BJ (cell line): ENCODE measurements around the gene OR8J3. TPM values are rescaled to one million over a fixed set of nuclear protein-coding genes. Genes with fewer than 3 reads are reported as not detected.

Source experiments
- CTCF ChIA-PET: fragments of 350-600 bp; formaldehyde crosslinking; extraction: SDS; loops from one replicate; lab custom pipeline; 2021; ENCODE audit warnings: antibody characterized with exemption, inconsistent platforms; lab: Yijun Ruan, JAX
- POLR2A ChIA-PET: fragments of 300-600 bp; sonication (Branson Sonifier 250); formaldehyde crosslinking; extraction: SDS; loops from one replicate; lab custom pipeline; 2021; ENCODE audit warnings: antibody characterized with exemption; lab: Charles Lee
- DNase-seq: peaks from one replicate; pipeline ENCODE4 v3.0.0-alpha.2; 2011; ENCODE audit warnings: low read depth
- H3K27me3 ChIP-seq: 2 replicates; pipeline ENCODE4 v1.6.0; 2011; ENCODE audit warnings: low read length; ENCODE audit not compliant: control insufficient read depth, insufficient read depth
- H3K36me3 ChIP-seq: 2 replicates; pipeline ENCODE4 v1.5.1; 2011; ENCODE audit warnings: low read length; ENCODE audit not compliant: control insufficient read depth, insufficient read depth
- H3K4me3 ChIP-seq: 2 replicates; pipeline ENCODE4 v1.5.1; 2011; ENCODE audit warnings: low read depth, mild to moderate bottlenecking, control low read depth, low read length
- CTCF ChIP-seq: IDR thresholded peaks from 2 replicates; pipeline ENCODE4 v1.5.1; 2011; ENCODE audit warnings: low read depth, mild to moderate bottlenecking, control low read depth, inconsistent platforms, low read length, moderate library complexity; ENCODE audit not compliant: insufficient read depth
- polyA plus RNA-seq: library from polyadenylated mRNA; depleted of rRNA; stranded (reverse); fragments of >200 nt; gene quantifications from 2 replicates; pipeline ENCODE4 v1.2.3, GENCODE V29; 2011; rRNA removed
- small RNA-seq: library from RNA; depleted of rRNA; stranded (forward); fragments of <200 nt; gene quantifications from one replicate; pipeline ENCODE3, GENCODE V24; 2012; ENCODE audit warnings: low replicate concordance, low read depth; ENCODE audit not compliant: insufficient read length

The OR8J3 gene
- polyA plus RNA-seq, 1 experiment: not detected

GRCh38 chr11:56103210-56103737 lies 36.7 kb downstream of the OR8J3 start, which contains the start of gene OR8H2:
Gene OR8H2 (plus strand): TSS chr11:56103687. CDS start chr11:56105043, 1,356 bp downstream.
- CTCF ChIA-PET: no interaction called here

GRCh38 chr11:56093008-56093407 lies 47.0 kb downstream of the OR8J3 start, which contains the start of gene OR8I2:
Gene OR8I2 (plus strand): TSS chr11:56093308. CDS start chr11:56093308, 0 bp downstream.
- ChIA-PET CTCF (no interaction called here), POLR2A (no interaction called here)
- H3K36me3 ChIP-seq: no peaks in the 10 kb centered on the region
- no peaks in the 10 kb centered on the region for H3K27me3 ChIP-seq
- no peak for TF ChIP-seq CTCF
- no peak within 1 kb of the TSS for H3K4me3 ChIP-seq
- DNase-seq: no peak

More at GRCh38 chr11:56103210-56103737, 36.7 kb downstream of the OR8J3 start, which contains the start of gene OR8H2:
- Histone ChIP-seq H3K4me3 (no peak within 1 kb of the TSS), H3K27me3 (no peaks in the 10 kb centered on the region), H3K36me3 (no peaks in the 10 kb centered on the region)
- POLR2A ChIA-PET: no interaction called here
- TF ChIP-seq CTCF: no peak
- no peak for DNase-seq

- ChIA-PET CTCF (no interaction called here), POLR2A (no interaction called here)
- Histone ChIP-seq H3K4me3 (no peak overlapping the region), H3K36me3 (no peaks in the 10 kb centered on the region), H3K27me3 (no peaks in the 10 kb centered on the region)
- DNase-seq: no peak
- no peak for TF ChIP-seq CTCF
Measured at GRCh38 chr11:56089697-56090096, 50.3 kb downstream of the OR8J3 start.

Small RNA genes lying within 50 kb of the gene (small RNA-seq; reads per million reads assigned to genes)
- not detected for gene OR8I4P

Other genes starting within 250 kb of the OR8J3 start
- gene OR5W2, start 225.6 kb downstream of the OR8J3 start, polyA plus RNA-seq: not detected in 2 replicates
- not detected in 2 replicates for gene OR5I1, start 203.8 kb downstream of the OR8J3 start, polyA plus RNA-seq
- gene OR10AG1, start 170.3 kb downstream of the OR8J3 start, polyA plus RNA-seq: not detected in 2 replicates
- not detected in 2 replicates for gene OR5F1, start 145.6 kb downstream of the OR8J3 start, polyA plus RNA-seq
- not detected in 2 replicates for gene OR5AS1, start 112.5 kb downstream of the OR8J3 start, polyA plus RNA-seq
- not detected in 2 replicates for gene OR8I2, start 46.9 kb downstream of the OR8J3 start, polyA plus RNA-seq
- gene OR8H2, start 36.5 kb downstream of the OR8J3 start, polyA plus RNA-seq: not detected in 2 replicates
- gene OR8H3, start 17.8 kb downstream of the OR8J3 start, polyA plus RNA-seq: not detected in 2 replicates
- not detected in 2 replicates for gene OR8K5, start 20.1 kb upstream of the OR8J3 start, polyA plus RNA-seq
- gene OR5J2, start 36.4 kb upstream of the OR8J3 start, polyA plus RNA-seq: not detected in 2 replicates
- not detected in 2 replicates for gene OR5T2, start 94.1 kb upstream of the OR8J3 start, polyA plus RNA-seq
- gene OR5T3, start 112.1 kb upstream of the OR8J3 start, polyA plus RNA-seq: not detected in 2 replicates
- gene OR5T1, start 134.0 kb upstream of the OR8J3 start, polyA plus RNA-seq: not detected in 2 replicates
- not detected in 2 replicates for gene OR8H1, start 152.1 kb upstream of the OR8J3 start, polyA plus RNA-seq
- gene OR8K3, start 174.9 kb upstream of the OR8J3 start, polyA plus RNA-seq: not detected in 2 replicates
- not detected in 2 replicates for gene OR8K1, start 205.8 kb upstream of the OR8J3 start, polyA plus RNA-seq
- not detected in 2 replicates for gene OR8J1, start 214.1 kb upstream of the OR8J3 start, polyA plus RNA-seq
- gene OR8U1, start 235.4 kb upstream of the OR8J3 start, polyA plus RNA-seq: not detected in 2 replicates